Left renal cortex interstitium (tissue), 4 donors: ENCODE results near the gene NFKB1. TPM values are rescaled to one million over a fixed set of nuclear protein-coding genes. Genes with fewer than 3 reads are reported as not detected.

Experiments used
- DNase-seq, 4 donors: peaks; one replicate each; pipeline ENCODE4 v3.0.0-alpha.2; 2013; ENCODE audit warnings: low read depth in 4 of 4, low spot score in 2 of 4, missing footprints in 1 of 4
- polyA plus RNA-seq, 4 donors: library from polyadenylated mRNA; unstranded; fragments of 120-200 nt; gene quantifications; one replicate each; pipeline ENCODE4 v1.2.1, GENCODE V29; 2013; ENCODE audit not compliant: insufficient read length in 4 of 4

NFKB1 gene
- polyA plus RNA-seq, 4 donors = 24.4 to 28.6 (median 25.3) TPM

GRCh38 chr4:102665527-102665926 lies 164.4 kb downstream of the NFKB1 start:
- no peak for DNase-seq

Other genes with a start within 250 kb of the NFKB1 start
- gene SLC39A8, start 155.9 kb upstream of the NFKB1 start, polyA plus RNA-seq = 10 to 100 TPM; 18.6 to 23.5 (median 22.4) TPM